OCI-LY3 (cell line): ENCODE results near the gene STAT6.
"Not testable (repeated sequence)": the region's sequence is repeated elsewhere in the genome, so short reads cannot be mapped to it uniquely, and the experiment has no call there.

Experiments used
- EZH2phosphoT487 ChIP-seq: fragments of 200-600 bp; shearing (Covaris generic); IDR thresholded peaks from 2 replicates; pipeline ENCODE4 v1.6.1; 2018; ENCODE audit warnings: antibody characterized with exemption, mixed run types, low read depth
- TF ChIP-seq, protein P1 (sequence below): fragments of 200-600, 300-600 bp; sonication (generic); IDR thresholded peaks from 2 replicates; pipeline ENCODE4 v1.5.1; 2014; ENCODE audit warnings: antibody characterized with exemption, low read length, low read depth

DNA sequence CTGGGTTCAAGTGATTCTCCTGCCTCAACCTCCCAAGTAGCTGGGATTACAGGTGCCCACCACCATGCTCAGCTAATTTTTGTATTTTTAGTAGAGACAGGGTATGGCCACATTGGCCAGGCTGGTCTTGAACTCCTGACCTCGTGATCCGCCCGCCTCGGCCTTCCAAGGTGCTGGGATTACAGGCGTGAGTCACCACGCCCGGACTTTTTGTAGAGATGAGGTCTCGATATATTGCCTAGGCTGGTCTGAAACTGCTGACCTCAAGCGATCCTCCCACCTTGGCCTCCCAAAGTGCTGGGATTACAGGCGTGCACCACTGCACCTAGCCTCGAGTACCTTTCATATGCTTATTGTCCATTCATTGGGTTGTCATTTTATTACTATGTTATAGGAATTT lies 9.6 kb upstream of the STAT6 start:
- TF ChIP-seq, protein P1, sequence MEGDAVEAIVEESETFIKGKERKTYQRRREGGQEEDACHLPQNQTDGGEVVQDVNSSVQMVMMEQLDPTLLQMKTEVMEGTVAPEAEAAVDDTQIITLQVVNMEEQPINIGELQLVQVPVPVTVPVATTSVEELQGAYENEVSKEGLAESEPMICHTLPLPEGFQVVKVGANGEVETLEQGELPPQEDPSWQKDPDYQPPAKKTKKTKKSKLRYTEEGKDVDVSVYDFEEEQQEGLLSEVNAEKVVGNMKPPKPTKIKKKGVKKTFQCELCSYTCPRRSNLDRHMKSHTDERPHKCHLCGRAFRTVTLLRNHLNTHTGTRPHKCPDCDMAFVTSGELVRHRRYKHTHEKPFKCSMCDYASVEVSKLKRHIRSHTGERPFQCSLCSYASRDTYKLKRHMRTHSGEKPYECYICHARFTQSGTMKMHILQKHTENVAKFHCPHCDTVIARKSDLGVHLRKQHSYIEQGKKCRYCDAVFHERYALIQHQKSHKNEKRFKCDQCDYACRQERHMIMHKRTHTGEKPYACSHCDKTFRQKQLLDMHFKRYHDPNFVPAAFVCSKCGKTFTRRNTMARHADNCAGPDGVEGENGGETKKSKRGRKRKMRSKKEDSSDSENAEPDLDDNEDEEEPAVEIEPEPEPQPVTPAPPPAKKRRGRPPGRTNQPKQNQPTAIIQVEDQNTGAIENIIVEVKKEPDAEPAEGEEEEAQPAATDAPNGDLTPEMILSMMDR: not testable (repeated sequence)
- TF ChIP-seq EZH2phosphoT487: not testable (repeated sequence)
